ENCODE measurements around the gene GRAP2. TPM values are rescaled to one million over a fixed set of nuclear protein-coding genes. Genes with fewer than 3 reads are reported as not detected.

GRAP2 gene
- total and polyA plus RNA-seq, 2 of the 8 experiments (the other 6 are each of a cell fraction or from before 2014, with no cell fraction given) = 0.08 TPM; not detected in 1

GRCh38 chr22:39946503-39947219, 45.8 kb downstream of the GRAP2 start:
- DNase-seq (ENCODE audit: low read depth in 1 of 2, low spot score in 2 of 2) (no peak), FAIRE-seq (no peak)
- Histone ChIP-seq H2BK120ac (replicated peaks; ENCODE audit: low read depth, low read length) (no peak overlapping the region), H3K4me1 (replicated peaks in 1 of 4; ENCODE audit: control insufficient read depth in 3 of 4, insufficient read depth in 4 of 4, low read length in 3 of 4) (peaks cover 8 to 22% (median 11%) of the 10 kb centered on the region in 4 experiments; a peak in 5 of 7 replicates), H4K91ac (replicated peaks; ENCODE audit: insufficient read length, low read length) (no peak overlapping the region), H3K9ac (replicated peaks in 1 of 4; ENCODE audit: extremely low read depth in 1 of 4, low read depth in 3 of 4, low read length in 3 of 4) (no peak overlapping the region), H2BK5ac (ENCODE audit: low read depth, low read length) (0 out of 2 replicates have a peak overlapping the region, but pooled peaks have one; percentile 3), H3K9me3 (ENCODE audit: insufficient read depth in 2 of 2, low read depth in 1 of 2, low read length in 1 of 2) (no peaks in the 10 kb centered on the region), H3K23ac (ENCODE audit: insufficient read length) (no peak overlapping the region), H2BK20ac (ENCODE audit: low read length) (peak overlapping the region; percentile 16; the same call in 1 of the 2 replicates), H3K4me3 (ENCODE audit: extremely low read depth in 1 of 4, insufficient read depth in 2 of 4, low read depth in 3 of 4, low read length in 4 of 4) (no peak overlapping the region), H3K36me3 (ENCODE audit: control insufficient read depth in 2 of 4, insufficient read depth in 4 of 4, low read length in 3 of 4) (no peaks in the 10 kb centered on the region), H4K20me1 (replicated peaks in 1 of 2; ENCODE audit: control insufficient read depth in 1 of 2, insufficient read depth in 2 of 2, low read length in 2 of 2) (no peaks in the 10 kb centered on the region), H3K79me1 (ENCODE audit: low read depth, low read length) (no peaks in the 10 kb centered on the region), H4K5ac (ENCODE audit: insufficient read length, low read depth, low read length) (no peak overlapping the region), H3K23me2 (ENCODE audit: low read depth, low read length) (no peaks in the 10 kb centered on the region), H2AFZ (ENCODE audit: low read length) (peak overlapping the region; percentile 21; the same call in 1 of the 2 replicates), H4K8ac (ENCODE audit: extremely low read depth, insufficient read depth, low read length) (no peak overlapping the region), H3K56ac (replicated peaks; ENCODE audit: insufficient read length, low read depth, low read length) (no peak overlapping the region), H2BK15ac (ENCODE audit: low read length) (peak overlapping the region; percentile 40; the same call in 1 of the 2 replicates), H2AK5ac (ENCODE audit: low read depth, low read length) (no peak overlapping the region), H3K18ac (ENCODE audit: extremely low read depth, low read length) (no peak overlapping the region), H3K14ac (ENCODE audit: insufficient read length) (no peak overlapping the region), H3K27ac (ENCODE audit: low read depth, low read length) (no peak overlapping the region), H2BK12ac (ENCODE audit: low read depth, low read length) (no peak overlapping the region; the same call in 1 of the 2 replicates), H3K27me3 (replicated peaks in 1 of 4; ENCODE audit: control insufficient read depth in 3 of 4, extremely low read depth in 1 of 4, insufficient read depth in 3 of 4, low read length in 3 of 4) (no peaks in the 10 kb centered on the region; a peak in 1 of 7 replicates), H3K4ac (replicated peaks; ENCODE audit: insufficient read length, low read depth, low read length) (no peak overlapping the region), H3K79me2 (ENCODE audit: control insufficient read depth in 1 of 2, insufficient read depth in 2 of 2, low read length in 2 of 2) (no peaks in the 10 kb centered on the region), H3K4me2 (ENCODE audit: insufficient read depth in 1 of 2, low read depth in 2 of 2, low read length in 2 of 2) (no peak overlapping the region; a peak in 1 of 4 replicates)
- WGBS, 2 experiments (ENCODE audit: extremely low coverage in 1 of 2, insufficient coverage in 1 of 2, insufficient read length in 1 of 2, insufficient replicate concordance in 2 of 2, low coverage in 1 of 2, low lambda C conversion rate in 2 of 2, missing lambda C conversion rate in 1 of 2) = 84% methylated on average over 8 of the region's 8 CpGs; no CpG with 5 or more reads in 1 of the 2 experiments
- ChIA-PET POLR2A (ENCODE audit: partially characterized antibody) (interaction anchor here (0.6 to 0.7 kb wide), 2 partner anchors 20 to 31 kb away, joined by 3 read pairs; no protein-coding TSS in a partner anchor), CTCF (ENCODE audit: partially characterized antibody) (interaction anchor here (0.6 to 7.0 kb wide), 7 partner anchors 9 to 710 kb away, joined by 3 to 66 read pairs (median 5); partner anchors contain the start of gene TMA7B)
- TF ChIP-seq CTBP2 (IDR thresholded peaks at IDR 0.05; ENCODE audit: borderline replicate concordance, insufficient read depth, insufficient read length, low read length) = no peak
- TF ChIP-seq KDM1A (IDR thresholded peaks at IDR 0.05; ENCODE audit: borderline replicate concordance, low read length) = no peak
- TF ChIP-seq FOSL1 (IDR thresholded peaks at IDR 0.05; ENCODE audit: insufficient read depth, low read depth, low read length) = no peak
- TF ChIP-seq RFX5 (IDR thresholded peaks at IDR 0.05; ENCODE audit: borderline replicate concordance, low read depth, low read length) = no peak
- TF ChIP-seq RXRA (IDR thresholded peaks at IDR 0.05; ENCODE audit: insufficient read depth, low read depth, low read length) = no peak

Data from H1 (cell line).